H9 (cell line): ENCODE results near the gene EDARADD. TPM values are rescaled to one million over a fixed set of nuclear protein-coding genes. Genes with fewer than 3 reads are reported as not detected.

Experiments
- DNase-seq: peaks from one replicate; pipeline ENCODE4 v3.0.0-alpha.2; 2017
- H2AFZ ChIP-seq: one replicate; pipeline ENCODE4 v1.6.1; 2013; ENCODE audit warnings: mild to moderate bottlenecking, low read length, control low read depth, moderate library complexity
- H2AK5ac ChIP-seq: 2 replicates; pipeline ENCODE4 v1.6.1; 2013; ENCODE audit warnings: low read length, control low read depth, mixed read lengths; ENCODE audit not compliant: insufficient read length
- H2BK120ac ChIP-seq: one replicate; pipeline ENCODE4 v1.6.1; 2013; ENCODE audit warnings: low read depth, mild to moderate bottlenecking, low read length, control low read depth, inconsistent platforms; ENCODE audit not compliant: poor library complexity, severe bottlenecking
- H2BK12ac ChIP-seq: 2 replicates; pipeline ENCODE4 v1.6.1; 2013; ENCODE audit warnings: low read length, control low read depth, mixed read lengths, low read depth; ENCODE audit not compliant: insufficient read length
- H2BK15ac ChIP-seq: 2 replicates; pipeline ENCODE4 v1.6.1; 2013; ENCODE audit warnings: low read depth, low read length, control low read depth
- H2BK20ac ChIP-seq: one replicate; pipeline ENCODE4 v1.6.1; 2013; ENCODE audit warnings: low read depth, mild to moderate bottlenecking, low read length, control low read depth, inconsistent platforms; ENCODE audit not compliant: poor library complexity, severe bottlenecking
- H2BK5ac ChIP-seq: 2 replicates; pipeline ENCODE4 v1.6.1; 2013; ENCODE audit warnings: low read length, control low read depth, mixed read lengths; ENCODE audit not compliant: insufficient read length
- H3K14ac ChIP-seq: 2 replicates; pipeline ENCODE4 v1.6.1; 2013; ENCODE audit warnings: low read length, control low read depth; ENCODE audit not compliant: insufficient read depth
- H3K18ac ChIP-seq: 2 replicates; pipeline ENCODE4 v1.6.1; 2013; ENCODE audit warnings: low read depth, mild to moderate bottlenecking, mixed read lengths, low read length, control low read depth; ENCODE audit not compliant: insufficient read length
- H3K23ac ChIP-seq: 2 replicates; pipeline ENCODE4 v1.6.1; 2013; ENCODE audit warnings: low read length, control low read depth, mixed read lengths, low read depth; ENCODE audit not compliant: insufficient read length
- H3K23me2 ChIP-seq: 2 replicates; pipeline ENCODE4 v1.6.1; 2013; ENCODE audit warnings: low read depth, mild to moderate bottlenecking, mixed read lengths, low read length, control low read depth; ENCODE audit not compliant: insufficient read length, poor library complexity, severe bottlenecking
- H3K27ac ChIP-seq: 2 replicates; pipeline ENCODE4 v1.5.1; 2013; ENCODE audit warnings: low read length, control low read depth, mixed read lengths, low read depth; ENCODE audit not compliant: insufficient read length
- H3K27me3 ChIP-seq: 2 replicates; pipeline ENCODE4 v1.6.1; 2013; ENCODE audit warnings: low read length, control low read depth, inconsistent platforms; ENCODE audit not compliant: insufficient read depth
- H3K4ac ChIP-seq: 2 replicates; pipeline ENCODE4 v1.6.1; 2013; ENCODE audit warnings: low read depth, mild to moderate bottlenecking, control low read depth, inconsistent platforms, low read length, moderate library complexity
- H3K4me1 ChIP-seq: 2 replicates; pipeline ENCODE4 v1.6.1; 2013; ENCODE audit warnings: low read length, control low read depth, inconsistent platforms; ENCODE audit not compliant: insufficient read depth
- H3K4me2 ChIP-seq: 2 replicates; pipeline ENCODE4 v1.6.1; 2013; ENCODE audit warnings: low read length, control low read depth, mixed read lengths; ENCODE audit not compliant: insufficient read length, insufficient read depth
- H3K56ac ChIP-seq: 2 replicates; pipeline ENCODE4 v1.6.1; 2013; ENCODE audit warnings: low read depth, mild to moderate bottlenecking, mixed read lengths, low read length, control low read depth; ENCODE audit not compliant: insufficient read length
- H3K79me1 ChIP-seq: 2 replicates; pipeline ENCODE4 v1.6.1; 2013; ENCODE audit warnings: low read depth, mild to moderate bottlenecking, moderate library complexity, low read length, control low read depth, inconsistent platforms; ENCODE audit not compliant: insufficient read depth, poor library complexity, severe bottlenecking
- H3K79me2 ChIP-seq: 2 replicates; pipeline ENCODE4 v1.6.1; 2013; ENCODE audit warnings: low read length, control low read depth, inconsistent platforms; ENCODE audit not compliant: insufficient read depth
- H3K9ac ChIP-seq: 2 replicates; pipeline ENCODE4 v1.6.1; 2013; ENCODE audit warnings: low read length, control low read depth, mixed read lengths; ENCODE audit not compliant: insufficient read length; ENCODE audit errors: extremely low read depth
- H3K9me3 ChIP-seq: one replicate; pipeline ENCODE4 v1.6.1; 2013; ENCODE audit warnings: low read depth, low read length, inconsistent platforms; ENCODE audit not compliant: control insufficient read depth
- H3T11ph ChIP-seq: one replicate; pipeline ENCODE4 v1.6.1; 2013; ENCODE audit warnings: mild to moderate bottlenecking, low read length, control low read depth, inconsistent platforms
- H4K20me1 ChIP-seq: one replicate; pipeline ENCODE4 v1.6.1; 2013; ENCODE audit not compliant: control insufficient read depth, insufficient read length, insufficient read depth
- H4K5ac ChIP-seq: 2 replicates; pipeline ENCODE4 v1.6.1; 2013; ENCODE audit warnings: low read depth, mild to moderate bottlenecking, mixed read lengths, low read length, control low read depth; ENCODE audit not compliant: insufficient read length
- H4K8ac ChIP-seq: replicated peaks from 2 replicates; pipeline ENCODE4 v1.6.1; 2013; ENCODE audit warnings: low read length, control low read depth, mixed read lengths, low read depth; ENCODE audit not compliant: insufficient read length
- H4K91ac ChIP-seq: 2 replicates; pipeline ENCODE4 v1.6.1; 2013; ENCODE audit warnings: low read depth, mild to moderate bottlenecking, moderate library complexity, mixed read lengths, low read length, control low read depth; ENCODE audit not compliant: insufficient read length
- H3K27ac Mint-ChIP-seq, 3 experiments: 2 replicates in 2 of 3; 3 replicates in 1 of 3; pipeline ENCODE4 v1.8.0; 2020 to 2021; ENCODE audit warnings: mixed read lengths in 3 of 3, mild to moderate bottlenecking in 1 of 3, moderate library complexity in 1 of 3
- H3K27me3 Mint-ChIP-seq: 2 replicates; pipeline ENCODE4 v1.8.0; 2021; ENCODE audit warnings: low read depth, mild to moderate bottlenecking, moderate library complexity, mixed read lengths
- H3K36me3 Mint-ChIP-seq, 3 experiments: 2 replicates in 2 of 3; 3 replicates in 1 of 3; pipeline ENCODE4 v1.8.0; 2020 to 2021; ENCODE audit warnings: low read depth in 3 of 3, mixed read lengths in 3 of 3; ENCODE audit not compliant: insufficient read depth in 1 of 3
- H3K4me1 Mint-ChIP-seq, 2 experiments: 2 replicates each; pipeline ENCODE4 v1.8.0; 2020; ENCODE audit warnings: mixed read lengths in 2 of 2
- H3K4me3 Mint-ChIP-seq, 2 experiments: 2 replicates in 1 of 2; 3 replicates in 1 of 2; pipeline ENCODE4 v1.8.0; 2020 to 2021; ENCODE audit warnings: mild to moderate bottlenecking in 2 of 2, mixed read lengths in 2 of 2, moderate library complexity in 1 of 2
- H3K9me3 Mint-ChIP-seq, 2 experiments: 2 replicates in 1 of 2; 3 replicates in 1 of 2; pipeline ENCODE4 v1.8.0; 2020; ENCODE audit warnings: mild to moderate bottlenecking in 2 of 2, mixed read lengths in 2 of 2, moderate library complexity in 1 of 2
- WGBS: extraction: QIAGEN DNeasy Blood & Tissue Kit; methylation state at CpG from one replicate; pipeline ENCODE4 v1.1.7; 2013; ENCODE audit warnings: missing lambda C conversion rate, low lambda C conversion rate, mixed read lengths; ENCODE audit not compliant: insufficient read length; ENCODE audit errors: extremely low coverage; 5-methylcytosine and 5-hydroxymethylcytosine counted together
- total RNA-seq: library from RNA; stranded (reverse); gene quantifications from 2 replicates; pipeline ENCODE4 v1.2.1, GENCODE V29; 2021
- TF ChIP-seq, protein P1 (sequence below): fragments of 200-600 bp; sonication (generic); conservative IDR thresholded peaks from 3 replicates; pipeline ENCODE4 v1.8.0; 2021; ENCODE audit warnings: antibody characterized with exemption, mild to moderate bottlenecking

EDARADD gene
- total RNA-seq, 1 experiment from 2014 or later: 3.8 TPM

DNA sequence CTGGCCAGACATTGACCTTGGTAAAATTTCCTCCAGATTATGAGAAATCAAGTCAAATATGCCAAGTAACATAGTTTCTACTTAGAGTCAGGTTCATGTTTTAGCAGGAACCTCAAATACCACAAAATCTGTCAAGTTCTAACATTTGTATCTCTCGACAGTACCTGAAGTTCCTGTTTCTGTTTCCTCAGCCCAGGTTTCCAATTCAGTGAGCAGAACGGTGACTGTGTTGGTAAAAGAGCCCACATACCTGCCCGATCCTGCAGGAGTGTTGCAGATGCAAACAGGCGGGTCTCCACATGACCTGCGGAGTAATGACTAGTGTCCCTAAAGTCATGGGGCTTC lies 71.8 kb downstream of the EDARADD start:
- no peak overlapping the region for H4K5ac ChIP-seq
- H4K8ac ChIP-seq: no peak overlapping the region
- H3K4me3 Mint-ChIP-seq: no peak overlapping the region
- H3K9ac ChIP-seq: no peak overlapping the region
- no peaks in the 10 kb centered on the region for H3K79me2 ChIP-seq
- WGBS: no CpG with 5 or more reads among the region's 5 CpGs
- H3K9me3 Mint-ChIP-seq: no peaks in the 10 kb centered on the region
- H3K79me1 ChIP-seq: no peaks in the 10 kb centered on the region
- no peak overlapping the region for H3K23ac ChIP-seq
- no peak overlapping the region for H3K4me2 ChIP-seq
- no peak overlapping the region for H3K27ac ChIP-seq
- no peak overlapping the region for H3T11ph ChIP-seq
- no peak overlapping the region for H3K18ac ChIP-seq
- no peaks in the 10 kb centered on the region; a peak in 1 of 7 replicates for H3K36me3 Mint-ChIP-seq
- no peak overlapping the region for H2BK20ac ChIP-seq
- TF ChIP-seq, protein P1, sequence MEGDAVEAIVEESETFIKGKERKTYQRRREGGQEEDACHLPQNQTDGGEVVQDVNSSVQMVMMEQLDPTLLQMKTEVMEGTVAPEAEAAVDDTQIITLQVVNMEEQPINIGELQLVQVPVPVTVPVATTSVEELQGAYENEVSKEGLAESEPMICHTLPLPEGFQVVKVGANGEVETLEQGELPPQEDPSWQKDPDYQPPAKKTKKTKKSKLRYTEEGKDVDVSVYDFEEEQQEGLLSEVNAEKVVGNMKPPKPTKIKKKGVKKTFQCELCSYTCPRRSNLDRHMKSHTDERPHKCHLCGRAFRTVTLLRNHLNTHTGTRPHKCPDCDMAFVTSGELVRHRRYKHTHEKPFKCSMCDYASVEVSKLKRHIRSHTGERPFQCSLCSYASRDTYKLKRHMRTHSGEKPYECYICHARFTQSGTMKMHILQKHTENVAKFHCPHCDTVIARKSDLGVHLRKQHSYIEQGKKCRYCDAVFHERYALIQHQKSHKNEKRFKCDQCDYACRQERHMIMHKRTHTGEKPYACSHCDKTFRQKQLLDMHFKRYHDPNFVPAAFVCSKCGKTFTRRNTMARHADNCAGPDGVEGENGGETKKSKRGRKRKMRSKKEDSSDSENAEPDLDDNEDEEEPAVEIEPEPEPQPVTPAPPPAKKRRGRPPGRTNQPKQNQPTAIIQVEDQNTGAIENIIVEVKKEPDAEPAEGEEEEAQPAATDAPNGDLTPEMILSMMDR: no peak
- H3K4me1 Mint-ChIP-seq: peaks cover 4 to 23% of the 10 kb centered on the region in 2 experiments
- H2BK5ac ChIP-seq: no peak overlapping the region
- no peak overlapping the region for H2AK5ac ChIP-seq
- H3K27me3 Mint-ChIP-seq: no peaks in the 10 kb centered on the region; the same call in 1 of the 2 replicates
- H2BK120ac ChIP-seq: no peak overlapping the region
- no peak overlapping the region for H2BK12ac ChIP-seq
- H3K56ac ChIP-seq: no peak overlapping the region
- no peak overlapping the region for H2AFZ ChIP-seq
- H3K23me2 ChIP-seq: no peaks in the 10 kb centered on the region
- H3K27me3 ChIP-seq: no peaks in the 10 kb centered on the region
- no peaks in the 10 kb centered on the region for H3K9me3 ChIP-seq
- DNase-seq: no peak
- no peak overlapping the region for H4K91ac ChIP-seq
- no peak overlapping the region for H3K27ac Mint-ChIP-seq
- no peak overlapping the region for H3K14ac ChIP-seq
- no peaks in the 10 kb centered on the region for H3K4me1 ChIP-seq
- no peaks in the 10 kb centered on the region for H4K20me1 ChIP-seq
- no peak overlapping the region for H3K4ac ChIP-seq
- H2BK15ac ChIP-seq: no peak overlapping the region
